Right renal cortex interstitium (tissue), 3 donors: Measurements from ENCODE around the gene CDK5. TPM values are rescaled to one million over a fixed set of nuclear protein-coding genes. Genes with fewer than 3 reads are reported as not detected.

Experiments
- DNase-seq, 3 donors: peaks; one replicate each; pipeline ENCODE4 v3.0.0-alpha.2; 2013; ENCODE audit warnings: low read depth in 3 of 3, low spot score in 2 of 3
- polyA plus RNA-seq, 3 donors: library from polyadenylated mRNA; unstranded; fragments of 120-200 nt; gene quantifications; one replicate each; pipeline ENCODE4 v1.2.1, GENCODE V29; 2013; ENCODE audit not compliant: insufficient read length in 3 of 3

The CDK5 gene
- polyA plus RNA-seq = 10 to 100 TPM; 15.1 to 19.3 (median 17.1) TPM

DNA sequence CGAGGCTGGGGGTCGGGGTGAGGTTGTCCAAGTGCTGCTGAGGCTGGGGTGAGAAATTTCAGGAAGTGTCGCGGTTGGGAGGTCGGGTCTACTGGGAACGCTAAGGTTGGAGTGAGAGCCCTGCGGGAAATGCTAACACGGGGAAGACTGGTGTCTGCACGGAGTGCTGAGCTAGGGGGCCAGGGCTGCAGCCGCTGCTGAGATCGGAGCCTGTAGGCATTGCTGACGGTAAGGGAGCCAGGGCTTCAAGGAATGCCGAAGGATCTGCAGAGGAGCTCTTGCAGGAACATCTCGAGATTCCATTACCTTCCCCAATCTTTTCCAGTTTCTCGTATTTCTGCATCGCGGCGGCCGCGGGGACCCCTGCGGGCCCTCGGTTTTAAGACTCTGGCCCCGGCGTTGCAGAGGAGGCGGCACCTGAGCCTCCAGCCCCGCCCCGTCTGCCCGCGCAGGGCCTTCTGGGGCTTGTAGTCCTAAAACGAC is at the start of gene CDK5:
Gene CDK5, minus strand, starts transcription at position 392 of the 483 bp plus-strand sequence. Its CDS starts 49 bp downstream, at position 343.
- DNase-seq = no peak

DNA sequence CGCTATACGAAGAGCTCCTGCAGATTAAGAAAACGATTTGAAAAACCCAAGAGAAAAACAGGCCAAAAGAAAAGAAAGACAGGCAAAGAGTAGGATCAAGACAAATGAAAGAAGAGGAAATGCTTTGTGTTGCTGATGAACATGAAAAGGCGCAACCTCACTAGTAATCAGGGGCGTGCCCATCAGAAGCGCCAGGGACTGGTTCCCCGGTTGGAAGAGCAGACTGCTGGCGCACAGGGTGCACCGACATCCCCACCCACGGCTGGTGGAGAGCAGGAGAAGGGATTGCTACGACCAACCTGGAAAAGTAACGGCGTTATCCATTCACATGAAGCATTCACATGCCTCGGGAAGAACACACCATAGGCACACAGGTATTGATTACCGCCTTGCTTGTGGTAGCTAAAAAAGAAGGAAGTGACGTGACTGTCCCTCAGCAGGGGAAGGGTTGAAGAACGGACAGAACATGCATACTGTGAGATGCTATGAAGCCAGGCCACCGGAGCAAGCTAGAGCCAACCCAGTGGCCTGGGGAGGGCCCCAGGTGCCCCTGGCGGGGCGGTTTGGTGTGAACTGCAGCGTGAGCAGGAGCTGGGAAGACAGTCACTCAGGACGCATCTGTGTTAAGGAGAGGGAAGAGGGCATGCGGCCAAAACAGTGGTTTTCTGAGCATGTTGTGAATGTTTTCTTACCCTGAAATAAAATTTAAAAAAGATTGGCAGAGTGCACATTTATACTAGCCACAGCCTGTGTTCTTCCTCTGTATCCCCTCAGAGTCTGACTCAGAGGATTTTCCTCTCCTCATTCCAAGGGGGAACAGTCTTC is 46.9 kb upstream of the CDK5 start:
- DNase-seq = no peak

DNA sequence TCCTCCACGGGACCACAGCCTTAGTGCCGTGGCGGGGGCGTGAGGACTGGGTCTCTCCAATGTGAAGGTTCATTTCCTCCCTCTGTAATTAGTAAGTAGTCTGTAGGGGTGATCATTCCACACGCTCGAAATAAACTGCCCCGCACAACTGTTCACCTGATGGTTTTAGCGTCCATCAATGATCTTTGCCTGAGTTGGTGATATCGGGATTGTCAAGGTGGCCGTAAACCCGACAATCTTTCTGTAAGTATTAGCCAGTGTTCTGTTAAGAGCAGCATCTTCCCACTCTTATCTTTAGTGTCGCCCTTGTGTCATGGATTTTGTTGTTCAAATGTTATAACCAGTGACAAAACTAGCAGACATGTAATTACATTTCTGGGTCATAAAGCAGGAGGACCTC is 46.3 kb upstream of the CDK5 start:
- no peak for DNase-seq

DNA sequence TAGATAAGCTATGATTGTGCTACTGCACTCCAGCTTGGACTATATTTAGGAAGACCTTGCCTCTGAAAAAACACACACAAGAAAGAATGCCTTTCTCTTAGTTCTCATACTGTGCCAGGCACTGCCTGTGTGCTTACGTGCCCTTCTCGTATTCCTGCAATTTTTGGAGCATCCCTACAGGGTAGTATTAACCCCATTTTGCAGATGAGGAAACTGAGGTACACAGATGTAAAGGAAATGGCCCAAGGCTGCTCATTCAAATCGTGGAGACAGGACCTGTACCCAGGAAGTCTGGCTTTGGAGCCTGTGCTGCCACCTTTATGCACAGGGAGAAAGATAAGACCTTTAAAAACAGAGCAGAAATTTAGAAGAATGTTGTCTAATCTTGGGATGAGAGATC is 45.3 kb upstream of the CDK5 start:
- DNase-seq = no peak

DNA sequence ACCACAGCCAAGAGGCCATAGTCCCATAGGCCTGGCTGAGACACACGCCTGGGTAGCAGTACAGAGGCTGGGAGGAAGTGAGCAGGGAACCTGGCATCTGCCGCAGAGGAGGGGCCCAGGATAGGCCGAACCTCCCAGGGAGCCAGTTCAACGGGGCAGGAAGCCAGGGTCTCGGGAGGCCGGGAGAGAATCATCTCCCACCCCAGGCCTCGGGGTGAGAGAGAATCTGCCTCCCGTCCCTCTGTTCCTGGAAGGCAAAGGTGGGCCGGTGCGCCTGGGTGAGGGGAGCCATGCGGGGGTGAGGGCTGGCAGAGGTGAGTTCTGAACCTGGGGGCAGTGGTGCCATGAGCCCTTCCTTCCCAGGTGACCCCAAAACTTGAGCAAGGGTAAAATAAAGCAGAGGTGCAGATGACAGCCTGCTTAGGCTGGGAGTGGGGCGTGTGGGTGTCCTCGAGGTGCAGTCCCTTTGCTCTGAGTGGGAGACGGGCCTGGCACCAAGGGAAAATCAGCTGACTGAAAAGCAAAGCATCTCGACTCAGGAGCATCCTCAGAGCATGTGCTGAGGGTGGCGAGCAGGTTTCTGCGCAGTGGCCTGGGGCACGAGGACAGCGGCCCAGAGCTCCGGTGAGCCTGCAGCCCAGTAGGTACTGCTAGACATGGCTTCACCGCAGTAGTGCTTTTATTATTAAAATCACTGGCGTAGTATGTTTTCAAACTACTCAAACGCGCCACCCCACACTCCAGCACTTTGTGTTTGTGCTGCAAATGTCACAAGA is 44.1 kb upstream of the CDK5 start:
- no peak for DNase-seq

DNA sequence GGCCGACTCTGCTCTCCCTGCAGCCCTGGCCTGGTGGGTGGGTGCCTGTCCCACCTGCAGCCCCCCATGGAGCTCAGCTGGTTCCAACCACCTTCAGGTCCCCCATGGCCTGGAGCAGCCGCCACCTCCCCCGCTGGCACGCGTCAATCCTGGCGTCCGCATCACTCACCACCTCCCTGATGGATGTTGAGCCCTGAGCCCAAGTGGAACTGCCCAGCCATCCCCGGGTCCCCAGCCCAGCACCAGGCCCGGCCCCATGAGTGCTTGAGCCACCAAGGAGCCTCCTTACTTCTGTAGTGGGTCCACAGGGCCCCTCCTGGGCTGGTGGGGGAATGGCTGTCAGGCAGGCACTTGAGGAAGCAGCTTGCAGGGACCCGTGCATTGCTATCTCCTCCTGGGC is 43.2 kb upstream of the CDK5 start:
- no peak for DNase-seq

DNA sequence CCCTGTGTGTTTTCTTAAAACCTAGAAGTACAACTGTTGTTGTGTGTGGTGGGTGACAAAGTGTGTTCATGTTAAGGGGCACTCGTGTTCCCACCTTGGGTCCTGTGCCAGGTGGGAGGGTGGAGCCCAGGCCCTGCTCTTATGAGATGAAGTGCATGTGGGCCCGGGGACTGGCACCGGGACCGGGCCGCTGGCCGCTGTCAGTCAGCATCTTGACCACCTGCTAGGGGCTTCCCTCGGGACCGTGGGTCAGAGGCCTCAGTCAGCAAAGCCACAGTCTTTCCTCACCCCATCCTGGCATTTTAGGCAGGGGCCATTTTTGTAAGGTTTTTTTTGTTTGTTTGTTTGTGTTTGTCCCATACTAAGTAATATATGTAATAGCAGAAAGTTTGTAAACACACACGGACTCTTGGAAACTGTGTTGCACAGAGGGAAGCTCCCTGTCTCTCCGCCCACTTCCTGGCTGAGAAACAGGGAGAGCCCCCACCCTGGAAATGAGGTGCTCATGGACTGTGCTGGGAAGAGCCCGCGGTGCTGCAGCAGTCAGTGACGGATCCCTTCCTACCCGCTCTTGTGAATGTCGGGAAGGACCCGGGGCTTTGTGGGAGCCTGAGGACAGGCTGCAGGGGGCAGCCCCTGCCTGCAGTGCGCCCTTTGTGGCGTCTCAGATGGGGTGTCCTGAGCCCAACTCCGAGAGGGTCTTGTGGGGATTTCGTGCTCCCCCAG is 42.0 kb upstream of the CDK5 start:
- DNase-seq = no peak

- DNase-seq = no peak
Observed at GRCh38 chr7:151095828-151096475, 38.3 kb upstream of the CDK5 start.

DNA sequence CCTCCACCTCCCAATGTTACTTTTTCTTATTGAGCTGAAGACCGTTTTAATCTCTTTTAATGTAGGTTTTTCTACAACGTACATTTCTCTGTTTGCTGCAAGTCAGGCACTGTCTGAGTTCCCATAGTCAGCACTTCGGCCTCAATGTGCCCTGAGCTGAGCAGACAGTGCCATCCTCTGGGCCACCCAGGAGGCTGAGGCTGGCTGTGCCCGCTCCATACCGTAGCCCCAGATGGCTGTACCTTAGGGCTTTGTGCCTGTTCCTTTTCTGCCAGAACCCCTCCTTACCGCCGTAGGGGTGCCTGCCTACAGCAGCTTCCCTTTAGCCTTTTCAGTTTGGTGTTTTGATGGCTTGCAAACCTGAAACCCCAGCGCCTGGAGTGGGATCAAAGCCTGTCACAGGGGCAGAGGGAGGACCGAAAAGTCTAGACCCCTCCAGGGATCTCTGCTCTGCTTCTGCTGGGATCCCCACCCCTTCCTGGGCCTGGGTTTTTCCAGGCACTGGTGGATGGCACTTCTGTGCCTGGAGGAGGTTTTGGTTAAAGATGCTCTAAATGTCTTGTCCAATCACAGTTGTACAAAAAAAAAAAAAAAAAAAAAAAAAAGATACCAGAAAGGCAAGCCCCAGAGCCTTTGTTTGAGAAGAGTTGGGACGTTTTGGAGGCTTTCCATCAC is 37.6 kb upstream of the CDK5 start:
- no peak for DNase-seq

DNA sequence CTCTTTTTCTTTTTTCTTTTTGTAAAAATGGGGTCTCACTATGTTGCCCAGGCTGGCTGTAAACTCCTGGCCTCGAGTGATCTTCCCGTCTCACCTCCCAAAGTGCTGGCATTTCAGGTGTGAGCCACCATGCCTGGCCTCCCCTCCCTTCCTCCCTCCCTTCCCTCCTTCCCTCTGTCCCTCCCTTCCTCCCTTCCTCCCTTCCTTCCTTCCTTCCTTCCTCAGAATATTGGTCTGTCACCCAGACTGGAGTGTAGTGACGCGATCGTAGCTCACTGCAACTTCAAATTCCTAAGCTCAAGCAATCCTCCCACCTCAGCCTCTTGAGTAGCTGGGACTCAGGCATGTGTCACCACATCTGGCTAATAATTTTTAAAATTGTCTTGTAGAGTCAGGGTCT is 37.0 kb upstream of the CDK5 start:
- no peak for DNase-seq

DNA sequence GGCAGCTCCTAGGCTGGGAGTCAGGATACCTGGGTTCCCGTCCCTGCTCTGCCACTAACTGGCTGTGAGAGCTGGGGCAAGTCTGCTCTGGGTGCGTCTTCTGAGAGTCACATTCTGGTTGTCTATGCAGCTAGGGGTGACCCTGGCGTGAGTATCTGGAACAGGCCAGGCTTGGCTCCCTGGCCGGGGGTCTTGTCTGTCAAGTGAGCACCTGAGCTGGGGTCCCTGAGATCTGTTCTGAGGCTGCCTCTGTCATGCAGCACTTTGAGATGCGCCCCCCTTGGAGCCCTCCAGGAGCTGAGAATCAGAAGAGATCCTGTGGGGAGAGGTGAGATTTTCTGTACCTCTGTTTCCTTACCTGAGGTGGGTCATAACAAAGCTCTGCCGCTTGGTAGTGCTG is 36.1 kb upstream of the CDK5 start:
- no peak for DNase-seq

- DNase-seq = no peak
Observed at GRCh38 chr7:151091988-151092387, 34.3 kb upstream of the CDK5 start.

GRCh38 chr7:151091431-151091830 is 33.7 kb upstream of the CDK5 start:
- DNase-seq = no peak

GRCh38 chr7:151091003-151091402 is 33.3 kb upstream of the CDK5 start:
- DNase-seq = no peak

DNA sequence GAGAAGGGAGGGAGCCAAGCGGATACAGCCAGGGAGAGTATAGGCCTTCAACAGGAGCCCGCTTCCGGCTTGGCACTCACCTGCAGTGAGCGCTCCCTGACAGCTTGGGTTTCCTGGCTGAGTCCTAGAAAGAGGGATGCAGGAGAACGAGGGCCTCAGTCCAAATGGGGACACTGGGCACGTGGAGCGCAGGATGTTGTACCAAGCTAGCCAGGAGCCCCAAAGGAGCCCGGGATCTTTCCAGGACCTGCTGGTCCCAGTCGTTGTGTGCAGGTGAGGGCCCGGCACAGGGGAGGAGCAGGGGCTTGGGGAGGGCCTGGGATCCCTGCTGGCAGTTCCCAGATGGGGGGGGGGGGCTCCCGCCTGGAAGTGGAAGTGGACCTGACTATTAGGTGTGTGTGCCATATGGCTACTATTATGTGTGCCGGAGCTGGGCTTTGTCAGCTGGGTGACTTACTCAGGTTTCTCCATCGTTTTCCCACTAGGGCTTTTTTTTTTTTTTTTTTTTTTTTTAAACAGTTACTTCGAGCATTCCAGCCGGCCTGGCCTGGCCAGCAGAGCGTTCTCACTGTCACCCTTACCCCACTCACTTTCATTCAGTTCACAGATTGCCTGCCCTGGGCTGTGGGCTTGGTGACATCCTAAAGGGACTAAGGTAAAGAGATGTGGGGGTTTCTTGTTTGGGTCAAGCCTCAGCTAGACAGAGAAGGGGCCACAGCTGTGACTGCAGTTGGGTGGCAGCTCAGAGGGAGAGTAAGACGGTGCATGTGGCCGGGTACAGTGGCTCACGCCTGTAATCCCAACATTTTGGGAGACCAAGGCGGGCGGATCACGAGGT is 32.4 kb upstream of the CDK5 start:
- no peak for DNase-seq

DNA sequence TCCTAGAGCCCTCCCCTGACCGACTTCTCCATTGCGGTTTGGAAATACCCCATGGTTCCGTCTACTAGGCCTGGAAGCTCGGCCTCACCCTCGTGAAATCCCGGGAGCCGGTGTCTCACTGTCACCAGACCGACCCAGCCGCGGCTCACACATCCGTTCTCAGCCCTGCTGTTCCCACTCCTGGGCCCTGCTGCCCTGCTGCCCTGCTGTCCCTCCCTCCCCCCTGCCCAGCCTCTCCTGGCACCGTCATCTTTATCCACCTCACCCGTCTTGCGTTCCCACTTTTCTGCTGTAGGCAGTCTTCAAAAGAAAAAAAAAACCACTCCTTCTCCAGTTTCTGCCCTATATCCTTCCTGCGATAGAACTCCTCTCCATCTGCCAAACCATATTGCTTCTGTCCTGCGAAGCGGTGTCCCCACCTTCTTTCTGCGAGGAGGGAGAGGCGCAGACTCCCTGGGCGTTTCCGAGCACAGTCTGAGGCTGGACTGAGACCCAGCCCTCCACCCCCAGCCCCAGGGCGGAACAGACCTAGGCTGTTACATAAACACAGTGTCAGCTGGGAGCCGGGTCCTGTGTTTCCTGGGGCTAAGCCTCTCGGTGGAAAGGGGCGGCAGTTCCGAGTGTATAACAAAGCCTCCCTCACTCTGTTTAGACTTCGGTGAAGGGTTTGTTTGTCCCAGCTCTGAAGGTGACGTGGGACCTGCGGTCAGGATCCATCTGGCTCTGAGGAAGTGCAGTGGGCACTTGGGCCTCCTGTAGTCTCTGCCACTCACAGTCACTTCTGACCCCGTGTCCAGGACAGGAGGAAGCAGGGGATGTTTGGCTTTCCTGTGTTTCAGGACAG is 31.4 kb upstream of the CDK5 start:
- DNase-seq = no peak

DNA sequence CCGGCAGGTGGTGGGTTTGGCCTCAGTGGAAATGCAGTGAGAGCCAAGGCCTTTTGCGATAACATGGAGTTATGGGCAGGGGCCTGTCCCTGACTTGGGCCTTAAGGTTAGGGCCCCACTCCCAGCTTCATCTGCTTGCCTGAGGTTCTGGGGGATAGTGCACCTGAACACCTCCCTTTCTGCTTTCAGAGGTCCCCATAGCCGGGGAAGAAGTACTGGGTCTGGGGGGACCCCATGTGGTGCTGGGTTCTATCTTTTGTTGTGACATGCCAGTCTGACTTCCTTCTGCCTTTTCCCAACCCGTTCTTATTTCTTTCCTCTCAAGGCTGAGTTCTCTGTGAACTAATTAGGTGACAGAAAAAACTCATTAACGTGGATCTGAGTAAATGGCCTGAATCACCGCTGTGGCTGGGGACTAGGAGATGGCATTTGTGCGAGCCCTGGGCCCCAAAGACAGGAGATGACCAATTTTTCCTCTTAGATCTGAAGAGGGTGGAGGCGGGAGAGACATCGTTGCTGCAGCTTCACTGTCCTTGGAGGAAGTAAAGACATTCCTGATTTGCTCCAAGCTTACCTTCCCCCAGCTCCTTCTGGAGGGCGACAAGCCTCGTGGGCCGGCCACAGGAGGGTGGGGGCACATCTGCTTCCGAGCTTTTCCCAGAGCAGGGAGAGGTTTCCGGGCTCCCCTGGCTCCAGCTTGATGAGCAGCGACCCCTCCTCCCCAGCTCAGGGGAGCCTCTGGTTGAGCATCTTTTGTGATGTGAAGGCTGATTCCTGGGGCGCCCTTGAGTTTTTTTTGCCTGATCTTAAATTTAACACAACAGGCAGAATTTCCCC is 30.5 kb upstream of the CDK5 start:
- no peak for DNase-seq
